ENCODE data around the gene ATP8A1. TPM values are rescaled to one million over a fixed set of nuclear protein-coding genes. Genes with fewer than 3 reads are reported as not detected.

Gene ATP8A1
- total RNA-seq, 2 experiments from 2014 or later = 55.3 to 56.3 TPM

DNA sequence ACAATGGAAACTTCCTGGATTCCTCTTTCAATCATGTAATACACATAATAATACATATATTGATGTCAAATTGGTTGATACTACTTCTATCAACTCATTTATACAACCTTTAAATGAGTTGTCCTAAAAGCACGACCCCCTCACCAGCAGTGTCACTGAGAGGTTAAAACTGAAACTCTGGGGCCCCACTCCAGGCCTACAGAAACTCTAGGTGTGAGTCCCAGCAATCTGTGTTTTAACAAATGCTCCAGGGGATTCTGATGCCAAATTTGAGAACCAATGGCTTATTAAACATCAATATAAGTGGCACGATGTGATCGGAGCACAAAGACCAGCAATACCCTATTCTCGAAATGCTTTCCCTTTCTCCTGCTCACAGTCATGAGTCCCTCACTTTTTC, 47.9 kb downstream of the ATP8A1 start:
- peaks cover 16% of the 10 kb centered on the region for H3K4me1 Mint-ChIP-seq
- H3K9me3 Mint-ChIP-seq = no peaks in the 10 kb centered on the region
- H3K27me3 Mint-ChIP-seq = no peaks in the 10 kb centered on the region
- H3K4me3 Mint-ChIP-seq = no peak overlapping the region
- POLR2A ChIA-PET = no interaction called here
- H3K27ac Mint-ChIP-seq = no peak overlapping the region
- H3K36me3 Mint-ChIP-seq = peaks cover 51% of the 10 kb centered on the region
- no peak for ATAC-seq (ENCODE audit: low read depth)
- DNase-seq = no peak

DNA sequence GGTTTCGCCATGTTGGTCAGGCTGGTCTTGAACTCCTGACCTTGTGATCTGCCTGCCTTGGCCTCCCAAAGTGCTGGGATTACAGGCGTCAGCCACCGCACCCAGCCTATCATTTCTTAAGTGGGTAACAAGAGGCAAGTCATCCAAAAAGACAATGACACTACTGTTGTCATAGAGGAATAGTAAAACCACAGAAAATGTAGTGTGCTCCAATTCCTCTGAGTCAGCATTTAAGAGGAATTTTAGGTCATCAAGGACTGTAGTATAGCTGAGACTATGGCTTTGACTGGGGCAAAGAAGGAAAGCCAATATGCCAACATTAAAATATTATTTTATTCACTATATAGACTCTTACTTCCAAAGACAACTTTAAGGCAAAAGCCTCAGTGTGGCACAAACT, 48.4 kb downstream of the ATP8A1 start:
- no peaks in the 10 kb centered on the region for H3K27me3 Mint-ChIP-seq
- no peak overlapping the region for H3K4me3 Mint-ChIP-seq
- no peak for DNase-seq
- peaks cover 16% of the 10 kb centered on the region for H3K4me1 Mint-ChIP-seq
- H3K9me3 Mint-ChIP-seq = no peaks in the 10 kb centered on the region
- no peak for ATAC-seq (ENCODE audit: low read depth)
- POLR2A ChIA-PET = no interaction called here
- H3K36me3 Mint-ChIP-seq = peaks cover 55% of the 10 kb centered on the region
- no peak overlapping the region for H3K27ac Mint-ChIP-seq

DNA sequence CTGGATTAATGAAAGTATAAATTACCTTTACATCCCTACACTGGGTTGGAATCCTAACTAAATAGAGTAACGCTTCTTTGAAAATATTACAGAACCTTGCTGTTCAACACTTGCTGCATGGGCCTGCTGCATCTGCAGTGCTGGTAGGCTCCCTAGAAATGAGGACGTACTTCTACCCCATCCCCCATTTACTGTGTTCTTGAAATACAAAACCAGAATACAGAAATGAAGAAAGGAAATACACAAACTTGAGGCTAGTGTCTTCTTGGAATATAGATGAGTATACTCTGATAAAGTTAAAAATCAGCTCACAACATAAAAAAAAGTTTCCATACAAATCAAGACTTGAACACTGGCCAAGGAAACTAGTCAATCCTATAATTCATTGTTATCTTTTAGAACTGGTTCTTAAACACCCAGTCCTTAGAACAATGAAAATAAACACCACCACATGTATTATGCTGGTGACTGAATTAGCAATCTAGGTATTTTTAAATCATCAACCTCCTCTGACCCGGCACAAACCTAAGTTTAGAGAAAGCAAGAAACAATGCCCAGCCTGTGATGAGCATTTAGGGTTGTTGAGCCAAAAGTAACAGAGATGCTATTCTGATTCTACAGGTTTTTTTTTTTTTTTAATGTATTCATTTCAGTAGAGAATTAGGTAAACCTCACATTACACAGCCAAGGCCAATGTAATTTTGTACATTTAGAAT, 49.7 kb downstream of the ATP8A1 start:
- Mint-ChIP-seq H3K9me3 (no peaks in the 10 kb centered on the region), H3K36me3 (peaks cover 53% of the 10 kb centered on the region), H3K4me1 (peaks cover 16% of the 10 kb centered on the region), H3K27me3 (no peaks in the 10 kb centered on the region), H3K4me3 (no peak overlapping the region), H3K27ac (no peak overlapping the region)
- DNase-seq (no peak), ATAC-seq (ENCODE audit: low read depth) (no peak)
- POLR2A ChIA-PET = no interaction called here

DNA sequence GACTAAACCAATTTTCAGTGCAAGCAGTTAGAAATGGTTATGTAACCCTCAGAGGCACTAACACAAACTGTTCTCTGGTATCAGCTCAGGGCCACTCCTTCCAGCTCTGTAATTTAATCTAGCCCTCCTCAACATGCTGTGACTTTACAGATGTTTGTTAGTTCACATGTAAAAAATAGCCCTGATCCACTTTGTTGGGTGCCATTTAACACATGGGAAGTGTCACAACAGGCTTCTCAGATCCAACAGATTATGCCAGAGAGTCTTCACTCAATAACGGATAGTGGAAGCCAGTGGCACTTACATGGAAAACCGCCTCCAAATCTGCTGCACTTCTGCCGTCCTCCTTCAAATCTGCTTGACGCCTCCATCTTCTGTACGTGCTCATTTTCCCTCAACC, 51.6 kb downstream of the ATP8A1 start:
- no peak overlapping the region for H3K27ac Mint-ChIP-seq
- POLR2A ChIA-PET = no interaction called here
- H3K27me3 Mint-ChIP-seq = no peaks in the 10 kb centered on the region
- no peak for ATAC-seq (ENCODE audit: low read depth)
- H3K4me3 Mint-ChIP-seq = no peak overlapping the region
- H3K9me3 Mint-ChIP-seq = no peaks in the 10 kb centered on the region
- no peak for DNase-seq
- peaks cover 36% of the 10 kb centered on the region for H3K36me3 Mint-ChIP-seq
- peaks cover 17% of the 10 kb centered on the region for H3K4me1 Mint-ChIP-seq

DNA sequence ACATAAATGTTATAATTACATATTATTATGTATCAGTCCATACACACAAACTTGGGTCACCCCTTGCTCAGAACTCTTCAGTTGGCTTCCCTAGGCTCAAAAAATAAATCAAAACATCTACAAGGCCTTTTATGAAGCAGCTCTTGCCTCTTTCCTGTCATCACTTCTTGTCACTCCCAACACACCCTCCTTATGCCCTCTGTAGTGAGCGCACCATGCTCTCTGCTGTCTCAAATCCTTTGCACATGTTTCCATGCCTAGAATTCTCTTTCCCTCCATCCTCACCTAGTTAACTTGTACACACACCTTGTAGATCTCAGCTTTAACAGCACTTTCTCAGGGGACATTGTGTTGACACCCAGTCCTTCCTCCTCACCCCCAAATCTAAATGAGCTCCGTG, 53.0 kb downstream of the ATP8A1 start:
- POLR2A ChIA-PET = no interaction called here
- ATAC-seq (ENCODE audit: low read depth) = no peak
- H3K36me3 Mint-ChIP-seq = peaks cover 26% of the 10 kb centered on the region
- peaks cover 10% of the 10 kb centered on the region for H3K4me1 Mint-ChIP-seq
- no peak overlapping the region for H3K27ac Mint-ChIP-seq
- H3K9me3 Mint-ChIP-seq = no peaks in the 10 kb centered on the region
- no peak for DNase-seq
- H3K27me3 Mint-ChIP-seq = no peaks in the 10 kb centered on the region
- H3K4me3 Mint-ChIP-seq = no peak overlapping the region

DNA sequence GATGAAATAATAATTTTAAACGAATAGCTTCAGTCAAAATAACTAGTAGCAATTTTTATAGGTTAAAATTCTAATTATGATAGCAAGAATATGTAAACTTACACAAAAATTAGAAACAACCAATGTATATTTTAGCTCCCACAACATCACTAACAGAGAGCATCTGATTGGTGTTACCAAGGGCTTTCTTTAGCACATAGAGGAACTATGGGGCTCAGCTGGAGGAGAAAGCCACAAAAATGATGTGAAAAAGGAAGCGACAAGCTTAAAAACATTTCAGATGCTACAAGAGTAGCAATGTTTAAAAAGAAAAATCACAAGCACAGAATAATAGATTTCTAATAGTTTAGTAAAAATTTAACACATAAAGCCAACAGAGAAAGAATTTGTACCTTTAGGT, 56.3 kb downstream of the ATP8A1 start:
- no peaks in the 10 kb centered on the region for H3K27me3 Mint-ChIP-seq
- peaks cover 24% of the 10 kb centered on the region for H3K36me3 Mint-ChIP-seq
- H3K4me1 Mint-ChIP-seq = peaks cover 1% of the 10 kb centered on the region
- no peak for ATAC-seq (ENCODE audit: low read depth)
- no peak for DNase-seq
- H3K4me3 Mint-ChIP-seq = no peak overlapping the region
- H3K27ac Mint-ChIP-seq = no peak overlapping the region
- POLR2A ChIA-PET = interaction anchor here (0.7 kb wide), 1 partner anchor 1699 kb away, joined by 6 read pairs; no protein-coding TSS in a partner anchor
- no peaks in the 10 kb centered on the region for H3K9me3 Mint-ChIP-seq

DNA sequence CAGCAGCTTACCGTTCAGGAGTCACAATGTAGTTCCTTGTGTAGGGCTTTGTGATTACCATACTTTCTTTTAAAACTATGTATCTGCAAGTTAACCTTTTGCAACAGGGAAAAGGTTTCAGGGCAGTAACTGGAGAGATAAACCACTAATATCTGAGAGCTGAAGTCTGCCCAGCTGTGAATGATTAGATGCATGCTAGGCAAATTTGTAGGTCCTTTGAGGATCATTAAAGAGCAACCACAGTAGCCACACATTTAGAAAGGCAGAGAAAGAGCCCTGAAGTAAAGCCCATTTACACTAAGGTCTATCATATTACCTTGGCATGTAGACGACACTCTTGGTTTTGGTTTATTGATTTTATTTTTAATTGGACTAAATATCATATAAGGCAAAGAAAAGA, 60.0 kb downstream of the ATP8A1 start:
- no peaks in the 10 kb centered on the region for H3K9me3 Mint-ChIP-seq
- POLR2A ChIA-PET = no interaction called here
- peaks cover 9% of the 10 kb centered on the region for H3K36me3 Mint-ChIP-seq
- ATAC-seq (ENCODE audit: low read depth) (no peak), DNase-seq (no peak)
- no peak overlapping the region for H3K4me3 Mint-ChIP-seq
- H3K4me1 Mint-ChIP-seq = peaks cover 1% of the 10 kb centered on the region
- H3K27ac Mint-ChIP-seq = no peak overlapping the region
- no peaks in the 10 kb centered on the region for H3K27me3 Mint-ChIP-seq

DNA sequence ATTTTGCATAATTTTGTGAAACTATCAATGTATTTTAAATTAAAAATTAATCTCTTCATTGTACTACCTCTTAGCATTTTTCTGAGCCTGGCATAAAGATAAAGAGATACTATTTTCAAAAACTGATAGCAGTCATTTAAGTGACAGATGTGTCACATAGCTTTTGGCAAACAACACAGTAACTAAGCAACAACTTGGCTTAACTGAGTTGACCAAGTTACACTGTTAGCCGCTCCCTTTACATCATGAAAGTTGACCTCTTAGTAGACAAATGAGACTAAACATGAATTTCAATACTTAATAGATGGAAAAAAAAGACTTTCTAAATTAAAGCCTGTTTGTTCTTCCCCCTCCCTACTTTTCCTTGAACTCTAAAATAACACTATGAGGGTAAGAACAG, 62.0 kb downstream of the ATP8A1 start:
- H3K4me3 Mint-ChIP-seq = no peak overlapping the region
- no peak overlapping the region for H3K27ac Mint-ChIP-seq
- no peak for ATAC-seq (ENCODE audit: low read depth)
- no peaks in the 10 kb centered on the region for H3K27me3 Mint-ChIP-seq
- POLR2A ChIA-PET = no interaction called here
- no peaks in the 10 kb centered on the region for H3K4me1 Mint-ChIP-seq
- no peaks in the 10 kb centered on the region for H3K9me3 Mint-ChIP-seq
- DNase-seq = no peak
- H3K36me3 Mint-ChIP-seq = peaks cover 8% of the 10 kb centered on the region

DNA sequence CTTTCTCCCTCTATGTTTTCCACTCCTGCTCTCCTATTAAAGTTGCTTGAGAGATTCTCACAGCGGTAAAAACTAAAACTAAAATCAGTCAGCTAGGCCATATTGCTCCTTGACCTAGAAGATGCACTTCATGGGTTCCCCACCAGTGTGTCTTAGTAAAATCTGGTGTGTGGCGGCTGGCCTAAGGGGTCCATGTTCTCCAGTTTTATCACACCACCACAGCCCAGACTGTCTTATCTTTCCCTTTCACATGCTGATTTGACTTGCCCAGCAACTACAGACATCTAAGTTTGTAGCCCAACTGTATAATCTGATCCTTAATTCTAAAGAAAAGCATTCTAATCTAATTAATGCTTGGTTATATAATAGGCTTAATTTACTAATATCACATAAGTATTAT, 68.0 kb downstream of the ATP8A1 start:
- H3K27me3 Mint-ChIP-seq = no peaks in the 10 kb centered on the region
- DNase-seq (no peak), ATAC-seq (ENCODE audit: low read depth) (no peak)
- no peak overlapping the region for H3K27ac Mint-ChIP-seq
- H3K36me3 Mint-ChIP-seq = peaks cover 22% of the 10 kb centered on the region
- no peak overlapping the region for H3K4me3 Mint-ChIP-seq
- POLR2A ChIA-PET = no interaction called here
- no peaks in the 10 kb centered on the region for H3K9me3 Mint-ChIP-seq
- H3K4me1 Mint-ChIP-seq = no peaks in the 10 kb centered on the region

DNA sequence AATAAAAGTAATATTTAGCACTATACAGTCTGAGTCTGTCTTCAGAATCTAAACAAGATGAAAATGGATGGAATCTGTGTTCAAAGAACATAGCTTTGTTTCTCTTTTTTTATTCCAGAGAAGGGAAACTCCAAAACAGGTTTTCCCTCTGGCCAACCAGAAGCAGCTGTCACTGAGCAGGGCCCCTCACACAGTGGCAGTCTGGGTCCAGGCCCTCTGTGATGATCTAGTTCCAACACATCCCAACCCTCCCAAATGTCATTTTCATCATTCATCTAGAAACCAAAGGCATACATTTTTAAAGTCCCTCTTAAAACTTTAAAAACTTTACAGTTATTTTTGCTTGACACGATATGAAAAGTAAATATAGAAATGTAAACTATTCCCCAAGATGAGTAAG, 70.1 kb downstream of the ATP8A1 start:
- ATAC-seq (ENCODE audit: low read depth) (no peak), DNase-seq (no peak)
- Mint-ChIP-seq H3K27ac (no peak overlapping the region), H3K27me3 (no peaks in the 10 kb centered on the region), H3K4me1 (no peaks in the 10 kb centered on the region), H3K36me3 (peaks cover 29% of the 10 kb centered on the region), H3K4me3 (no peak overlapping the region), H3K9me3 (no peaks in the 10 kb centered on the region)
- POLR2A ChIA-PET = no interaction called here

DNA sequence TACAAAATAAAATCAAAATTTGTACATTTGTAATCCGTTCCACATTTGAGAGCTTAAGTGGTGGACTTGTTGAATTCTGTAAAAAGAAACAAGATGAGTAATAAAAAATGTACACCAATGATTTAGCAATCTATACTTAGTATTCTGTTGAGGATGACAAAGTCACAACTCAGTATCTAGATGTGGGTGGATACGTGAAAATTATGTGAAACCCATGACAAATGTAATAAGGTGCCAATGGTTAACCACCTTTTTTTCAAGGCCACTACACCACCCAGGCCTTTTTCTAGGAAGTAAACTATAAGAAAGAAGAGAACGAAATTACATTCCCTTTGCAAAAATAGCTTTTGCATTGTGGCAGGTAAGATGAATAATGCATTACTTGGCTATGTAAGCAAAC, 77.0 kb downstream of the ATP8A1 start:
- DNase-seq (no peak), ATAC-seq (ENCODE audit: low read depth) (no peak)
- no peaks in the 10 kb centered on the region for H3K27me3 Mint-ChIP-seq
- H3K9me3 Mint-ChIP-seq = no peaks in the 10 kb centered on the region
- POLR2A ChIA-PET = interaction anchor here (0.6 kb wide), 1 partner anchor 237 kb away, joined by 5 read pairs; no protein-coding TSS in a partner anchor
- peaks cover 43% of the 10 kb centered on the region for H3K36me3 Mint-ChIP-seq
- H3K27ac Mint-ChIP-seq = no peak overlapping the region
- H3K4me3 Mint-ChIP-seq = no peak overlapping the region
- H3K4me1 Mint-ChIP-seq = no peaks in the 10 kb centered on the region

DNA sequence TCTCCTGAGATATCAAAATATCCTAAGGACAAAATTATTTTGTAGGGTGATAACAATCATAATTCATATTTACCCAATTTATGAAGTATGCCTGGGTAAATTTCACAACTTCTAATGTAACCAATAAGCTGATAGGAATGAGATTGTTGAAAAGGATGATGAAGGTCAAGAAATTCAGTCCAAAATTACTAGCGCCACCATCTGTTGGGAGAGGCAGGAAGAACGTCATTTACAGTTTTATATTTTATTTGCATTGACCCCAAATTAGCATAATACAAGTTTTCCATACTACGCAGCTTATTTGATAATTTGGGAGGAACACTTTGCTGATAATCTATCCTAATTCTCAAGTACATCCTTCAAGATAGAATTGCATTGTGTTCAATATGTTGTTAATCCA, 78.7 kb downstream of the ATP8A1 start:
- H3K27me3 Mint-ChIP-seq = no peaks in the 10 kb centered on the region
- H3K4me3 Mint-ChIP-seq = no peak overlapping the region
- peaks cover 33% of the 10 kb centered on the region for H3K36me3 Mint-ChIP-seq
- H3K27ac Mint-ChIP-seq = no peak overlapping the region
- H3K4me1 Mint-ChIP-seq = no peaks in the 10 kb centered on the region
- H3K9me3 Mint-ChIP-seq = no peaks in the 10 kb centered on the region
- ATAC-seq (ENCODE audit: low read depth) (no peak), DNase-seq (no peak)
- POLR2A ChIA-PET = no interaction called here

DNA sequence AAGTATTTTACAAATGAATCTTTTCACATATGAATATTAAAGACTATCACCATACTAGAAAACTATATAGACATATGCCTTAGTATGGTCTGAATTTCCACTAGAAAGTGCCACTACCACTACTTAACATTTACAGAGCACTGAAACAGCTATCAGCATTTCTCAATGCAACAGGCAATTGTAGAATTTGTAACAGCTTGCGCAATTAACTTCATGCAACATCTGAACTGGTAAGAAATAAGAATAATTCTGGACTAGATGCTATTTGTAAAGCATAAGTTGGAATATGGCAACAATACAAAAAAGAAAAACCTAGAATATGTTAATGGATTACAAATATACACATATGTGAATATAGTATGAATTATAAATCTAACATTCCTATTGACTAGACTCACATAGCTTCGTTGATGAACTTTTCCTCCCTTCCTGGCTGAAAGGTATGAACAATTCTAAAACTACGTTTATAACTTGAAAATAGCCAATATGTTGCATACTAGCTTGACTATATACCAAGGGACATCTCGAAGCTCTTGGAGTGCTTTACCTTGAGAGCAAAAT, 82.0 kb downstream of the ATP8A1 start:
- H3K4me3 Mint-ChIP-seq = no peak overlapping the region

DNA sequence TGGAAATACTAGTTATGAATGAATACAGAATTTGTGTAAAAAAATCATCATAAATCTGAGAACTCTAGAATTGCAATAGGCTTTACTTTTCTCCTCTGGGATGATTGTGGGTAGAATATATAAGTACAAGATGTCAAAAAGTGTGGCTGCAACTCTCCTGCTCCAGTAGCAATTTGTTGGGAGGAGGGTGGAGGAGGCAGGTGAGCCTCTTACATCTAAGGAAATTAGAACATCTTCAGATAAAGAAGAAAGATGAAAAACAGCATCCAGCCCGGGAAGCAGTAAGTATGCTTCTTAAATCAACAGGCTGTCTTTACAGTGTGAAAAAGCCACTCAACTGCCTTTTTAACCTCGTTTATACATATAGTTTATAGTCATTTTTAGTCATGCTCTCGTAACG, 83.7 kb downstream of the ATP8A1 start:
- Mint-ChIP-seq H3K27me3 (no peaks in the 10 kb centered on the region), H3K36me3 (peaks cover 18% of the 10 kb centered on the region), H3K9me3 (no peaks in the 10 kb centered on the region), H3K27ac (no peak overlapping the region), H3K4me3 (no peak overlapping the region), H3K4me1 (no peaks in the 10 kb centered on the region)
- DNase-seq (no peak), ATAC-seq (ENCODE audit: low read depth) (no peak)
- POLR2A ChIA-PET = no interaction called here

More for the DNA sequence above, 82.0 kb downstream of the ATP8A1 start:
- no peak overlapping the region for H3K27ac Mint-ChIP-seq
- no peaks in the 10 kb centered on the region for H3K9me3 Mint-ChIP-seq
- POLR2A ChIA-PET = no interaction called here
- DNase-seq = no peak
- H3K4me1 Mint-ChIP-seq = no peaks in the 10 kb centered on the region
- no peaks in the 10 kb centered on the region for H3K27me3 Mint-ChIP-seq
- H3K36me3 Mint-ChIP-seq = peaks cover 24% of the 10 kb centered on the region
- ATAC-seq (ENCODE audit: low read depth) = no peak

Measured in activated naive CD8-positive, alpha-beta T cell treated with anti-CD3 and anti-CD28 coated beads, Interleukin-2, amount 10 ng/mL, durations not matched to agents 7 days and 5 days (primary cell).